ENCODE measurements around the gene PRMT1.

PRMT1 gene

GRCh38 chr19:49641688-49642491 lies 35.2 kb upstream of the PRMT1 start, which contains the start of gene SCAF1:
Gene SCAF1 (plus strand): TSS chr19:49642209. CDS start chr19:49645027, 2,818 bp downstream.
- POLR2A ChIA-PET = interaction anchor here (0.6 to 2.9 kb wide), 11 partner anchors 14 to 340 kb away, joined by 3 to 23 read pairs (median 5); partner anchors contain the start of genes BCL2L12, IRF3, PRMT1 and PRR12
- H3K4me3 ChIP-seq (ENCODE audit: low read depth, low read length) = peak within 1 kb of the TSS; percentile 99
- peak; percentile 96 for DNase-seq (ENCODE audit: low read depth, low spot score)
- TF ChIP-seq CTCF (IDR thresholded peaks at IDR 0.05; ENCODE audit: insufficient read depth, low read length, missing control alignments) = no peak
- CTCF ChIA-PET = interaction anchor here (1.2 to 5.1 kb wide), 2 partner anchors 32 to 51 kb away, joined by 3 to 53 read pairs; partner anchors contain the start of gene PRR12

GRCh38 chr19:49642492-49643035 lies 34.5 kb upstream of the PRMT1 start:
- no peak for TF ChIP-seq CTCF (IDR thresholded peaks at IDR 0.05; ENCODE audit: insufficient read depth, low read length, missing control alignments)
- ChIA-PET CTCF (interaction anchor here (1.2 to 5.1 kb wide), 4 partner anchors 31 to 72 kb away, joined by 3 to 53 read pairs (median 4); partner anchors contain the start of gene PRR12), POLR2A (interaction anchor here (0.6 to 2.9 kb wide), 12 partner anchors 13 to 341 kb away, joined by 3 to 23 read pairs (median 4); partner anchors contain the start of genes BCL2L12, IRF3, NOSIP and PRMT1)
- H3K4me3 ChIP-seq (ENCODE audit: low read depth, low read length) = peak overlapping the region; percentile 99
- no peak for DNase-seq (ENCODE audit: low read depth, low spot score)

- ChIA-PET POLR2A (interaction anchor here (0.7 to 2.0 kb wide), 3 partner anchors 12 to 63 kb away, joined by 3 to 6 read pairs (median 4); partner anchors contain the start of gene NOSIP), CTCF (interaction anchor here (1.3 to 5.1 kb wide), 4 partner anchors 30 to 74 kb away, joined by 3 to 53 read pairs (median 4); no protein-coding TSS in a partner anchor)
- H3K4me3 ChIP-seq (ENCODE audit: low read depth, low read length) = peak overlapping the region; percentile 99
- no peak for TF ChIP-seq CTCF (IDR thresholded peaks at IDR 0.05; ENCODE audit: insufficient read depth, low read length, missing control alignments)
- DNase-seq (ENCODE audit: low read depth, low spot score) = no peak
Observed at GRCh38 chr19:49643466-49643865, 33.6 kb upstream of the PRMT1 start.

GRCh38 chr19:49645592-49645991 lies 31.5 kb upstream of the PRMT1 start:
- ChIA-PET POLR2A (interaction anchor here (0.9 to 1.0 kb wide), 2 partner anchors 10 to 19 kb away, joined by 3 to 6 read pairs; no protein-coding TSS in a partner anchor), CTCF (interaction anchor here (1.1 to 5.1 kb wide), 4 partner anchors 17 to 76 kb away, joined by 4 to 53 read pairs (median 4); no protein-coding TSS in a partner anchor)

GRCh38 chr19:49645995-49646394 lies 31.1 kb upstream of the PRMT1 start:
- no peak overlapping the region for H3K4me3 ChIP-seq (ENCODE audit: low read depth, low read length)
- CTCF ChIA-PET = interaction anchor here (1.1 to 5.1 kb wide), 4 partner anchors 17 to 76 kb away, joined by 4 to 53 read pairs (median 4); no protein-coding TSS in a partner anchor
- DNase-seq (ENCODE audit: low read depth, low spot score) = no peak
- TF ChIP-seq CTCF (IDR thresholded peaks at IDR 0.05; ENCODE audit: insufficient read depth, low read length, missing control alignments) = no peak
- POLR2A ChIA-PET = no interaction called here

More at GRCh38 chr19:49645592-49645991, 31.5 kb upstream of the PRMT1 start:
- no peak overlapping the region for H3K4me3 ChIP-seq (ENCODE audit: low read depth, low read length)
- TF ChIP-seq CTCF (IDR thresholded peaks at IDR 0.05; ENCODE audit: insufficient read depth, low read length, missing control alignments) = no peak
- no peak for DNase-seq (ENCODE audit: low read depth, low spot score)

Data from AG04449 (cell line).